GM12875 (cell line): ENCODE data around the gene OXNAD1.

Experiments used
- H3K4me3 ChIP-seq: one replicate; pipeline ENCODE4 v1.5.1; 2011; ENCODE audit warnings: low read depth, low read length, control low read depth
- TF ChIP-seq, protein P1 (sequence below): IDR thresholded peaks from 2 replicates; pipeline ENCODE4 v1.5.1; 2011; ENCODE audit warnings: low read depth, mild to moderate bottlenecking, control low read depth, inconsistent platforms, low read length, moderate library complexity, borderline replicate concordance; ENCODE audit not compliant: insufficient read depth

Gene OXNAD1

GRCh38 chr3:16264708-16265454, at the start of gene OXNAD1, which contains the start of gene DPH3:
OXNAD1 (plus strand) TSS chr3:16265212; CDS start chr3:16270953, 5,741 bp downstream.
DPH3 (minus strand) TSS chr3:16264943; CDS start chr3:16264876, 67 bp downstream.
- TF ChIP-seq, protein P1, sequence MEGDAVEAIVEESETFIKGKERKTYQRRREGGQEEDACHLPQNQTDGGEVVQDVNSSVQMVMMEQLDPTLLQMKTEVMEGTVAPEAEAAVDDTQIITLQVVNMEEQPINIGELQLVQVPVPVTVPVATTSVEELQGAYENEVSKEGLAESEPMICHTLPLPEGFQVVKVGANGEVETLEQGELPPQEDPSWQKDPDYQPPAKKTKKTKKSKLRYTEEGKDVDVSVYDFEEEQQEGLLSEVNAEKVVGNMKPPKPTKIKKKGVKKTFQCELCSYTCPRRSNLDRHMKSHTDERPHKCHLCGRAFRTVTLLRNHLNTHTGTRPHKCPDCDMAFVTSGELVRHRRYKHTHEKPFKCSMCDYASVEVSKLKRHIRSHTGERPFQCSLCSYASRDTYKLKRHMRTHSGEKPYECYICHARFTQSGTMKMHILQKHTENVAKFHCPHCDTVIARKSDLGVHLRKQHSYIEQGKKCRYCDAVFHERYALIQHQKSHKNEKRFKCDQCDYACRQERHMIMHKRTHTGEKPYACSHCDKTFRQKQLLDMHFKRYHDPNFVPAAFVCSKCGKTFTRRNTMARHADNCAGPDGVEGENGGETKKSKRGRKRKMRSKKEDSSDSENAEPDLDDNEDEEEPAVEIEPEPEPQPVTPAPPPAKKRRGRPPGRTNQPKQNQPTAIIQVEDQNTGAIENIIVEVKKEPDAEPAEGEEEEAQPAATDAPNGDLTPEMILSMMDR, result no peak
- peak within 1 kb of the TSS; percentile 95 for H3K4me3 ChIP-seq

DNA sequence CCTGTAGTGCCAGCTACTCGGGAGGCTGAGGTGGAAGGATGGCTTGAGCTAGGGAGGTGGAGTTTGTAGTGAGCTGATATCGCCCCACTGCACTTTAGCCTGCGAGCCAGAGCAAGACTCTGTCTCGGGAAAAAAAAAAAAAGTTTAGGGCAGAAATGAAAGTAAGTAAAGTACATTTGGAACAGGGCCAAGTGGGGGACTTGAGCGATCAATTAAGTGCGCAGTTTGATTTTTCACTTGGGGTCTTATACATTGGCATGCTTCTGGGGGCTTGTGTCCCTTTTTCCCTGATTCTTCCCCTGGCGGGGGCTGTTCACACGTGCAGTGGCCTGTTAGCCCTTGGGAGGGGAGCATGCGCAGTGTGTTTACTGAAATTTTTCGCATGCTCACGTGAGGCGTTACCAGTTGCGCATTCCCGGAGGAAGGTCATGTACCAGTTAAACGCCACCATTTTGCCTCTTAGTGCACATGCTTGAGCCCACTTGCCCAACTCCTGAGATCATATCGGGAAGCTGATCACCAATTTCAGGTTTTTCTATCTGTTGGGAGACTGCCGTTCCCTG, 48.6 kb upstream of the OXNAD1 start:
- TF ChIP-seq, protein P1, result no peak
- H3K4me3 ChIP-seq, result no peak overlapping the region

DNA sequence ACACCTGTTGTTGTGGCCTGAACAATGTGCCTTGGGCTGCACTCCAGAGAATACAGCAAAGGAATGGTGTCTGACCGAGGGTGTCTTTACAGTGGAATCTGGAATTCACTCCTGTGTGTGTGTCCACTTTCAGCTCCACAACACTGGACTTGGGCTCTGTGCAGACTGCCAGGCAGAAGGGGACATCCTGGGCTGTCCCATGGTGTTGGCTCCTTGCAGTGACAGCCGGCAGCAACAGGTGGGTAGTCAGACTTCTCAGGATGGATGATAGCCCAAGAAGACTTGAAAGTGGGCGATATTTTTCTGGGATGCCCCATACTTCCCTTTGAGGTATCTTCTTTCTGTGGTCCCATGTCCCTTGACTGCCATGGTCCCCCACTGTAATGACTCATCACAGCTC, 45.2 kb upstream of the OXNAD1 start:
- TF ChIP-seq, protein P1, result no peak
- H3K4me3 ChIP-seq, result no peak overlapping the region

DNA sequence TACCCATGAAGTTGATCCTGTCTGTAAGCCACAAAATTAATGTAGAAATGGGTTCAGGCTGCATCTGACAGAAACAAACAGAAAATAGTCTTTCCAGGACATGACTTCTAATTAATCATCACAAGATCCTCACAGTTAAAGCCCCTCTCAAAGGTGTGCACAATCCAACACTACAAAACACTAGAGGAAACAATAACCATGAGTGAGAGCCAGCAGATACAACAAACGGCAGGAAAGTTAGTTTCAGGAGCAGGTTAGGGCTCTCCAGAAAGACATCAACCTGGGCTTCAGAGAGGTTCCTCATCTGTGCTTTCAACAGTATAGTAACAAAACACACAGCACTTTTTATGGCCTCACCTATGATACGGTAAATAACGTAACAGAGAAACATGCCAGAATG, 43.0 kb upstream of the OXNAD1 start:
- H3K4me3 ChIP-seq, result no peak overlapping the region
- TF ChIP-seq, protein P1, result no peak

GRCh38 chr3:16222547-16222946, 42.5 kb upstream of the OXNAD1 start:
- TF ChIP-seq, protein P1, result no peak

GRCh38 chr3:16224325-16224724, 40.7 kb upstream of the OXNAD1 start:
- TF ChIP-seq, protein P1, result no peak
- H3K4me3 ChIP-seq, result no peak overlapping the region

More at GRCh38 chr3:16222547-16222946, 42.5 kb upstream of the OXNAD1 start:
- no peak overlapping the region for H3K4me3 ChIP-seq

DNA sequence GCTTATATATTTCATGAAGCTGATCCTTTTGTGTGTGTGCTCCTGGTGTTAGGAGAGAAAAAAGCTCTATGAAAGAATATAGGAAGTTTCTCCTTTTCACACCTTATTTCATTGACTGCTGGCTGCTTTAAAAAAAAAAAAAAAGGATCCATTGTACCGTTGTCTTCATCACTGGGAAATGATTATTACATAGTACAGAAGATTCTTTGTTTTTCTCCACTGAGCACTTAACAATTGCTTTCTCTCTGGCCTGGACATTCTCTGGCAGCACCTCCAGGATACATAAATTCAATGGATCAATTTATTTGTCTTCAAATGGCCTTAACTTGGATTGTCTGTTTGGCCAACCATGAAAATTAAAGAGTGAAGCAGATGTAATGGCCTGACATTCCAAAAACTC, 37.4 kb upstream of the OXNAD1 start:
- no peak overlapping the region for H3K4me3 ChIP-seq
- TF ChIP-seq, protein P1, result no peak
